GM12874 (cell line): Measurements from ENCODE around the gene ATP9B.

Experiments used
- TF ChIP-seq, protein P1 (sequence below): IDR thresholded peaks from 2 replicates; pipeline ENCODE4 v1.5.1; 2011; ENCODE audit warnings: low read depth, mild to moderate bottlenecking, control low read depth, low read length, moderate library complexity; ENCODE audit not compliant: insufficient read depth

Gene ATP9B

DNA sequence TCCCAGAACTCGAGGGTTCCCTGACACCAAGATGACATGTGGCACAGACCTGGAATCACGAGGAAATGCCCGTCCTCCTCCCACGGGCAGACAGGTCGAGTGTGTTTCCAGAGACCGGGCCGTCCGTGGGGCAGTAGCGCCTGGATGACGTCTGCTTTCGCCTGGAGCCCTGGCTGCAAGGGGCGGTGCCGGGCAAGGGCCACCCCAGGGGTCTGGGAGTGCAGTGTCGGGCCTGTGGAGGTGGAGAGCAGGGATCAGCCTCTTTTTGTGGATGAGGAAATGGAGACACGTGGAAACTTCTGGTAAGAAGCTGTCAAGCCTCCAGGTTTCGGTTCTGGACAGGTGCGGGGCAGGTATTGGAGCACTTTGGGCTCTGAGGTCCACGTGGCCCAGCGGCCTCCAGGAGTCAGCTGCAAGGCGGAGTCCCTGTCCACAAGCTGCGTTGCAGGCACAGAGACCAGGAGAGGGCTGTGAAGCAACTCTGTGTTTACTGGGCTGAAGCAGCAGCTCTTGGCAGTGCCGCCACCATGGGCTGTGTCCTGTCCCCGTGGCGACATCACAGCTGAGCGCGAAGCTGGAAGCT lies 352.2 kb downstream of the ATP9B start:
- TF ChIP-seq, protein P1, sequence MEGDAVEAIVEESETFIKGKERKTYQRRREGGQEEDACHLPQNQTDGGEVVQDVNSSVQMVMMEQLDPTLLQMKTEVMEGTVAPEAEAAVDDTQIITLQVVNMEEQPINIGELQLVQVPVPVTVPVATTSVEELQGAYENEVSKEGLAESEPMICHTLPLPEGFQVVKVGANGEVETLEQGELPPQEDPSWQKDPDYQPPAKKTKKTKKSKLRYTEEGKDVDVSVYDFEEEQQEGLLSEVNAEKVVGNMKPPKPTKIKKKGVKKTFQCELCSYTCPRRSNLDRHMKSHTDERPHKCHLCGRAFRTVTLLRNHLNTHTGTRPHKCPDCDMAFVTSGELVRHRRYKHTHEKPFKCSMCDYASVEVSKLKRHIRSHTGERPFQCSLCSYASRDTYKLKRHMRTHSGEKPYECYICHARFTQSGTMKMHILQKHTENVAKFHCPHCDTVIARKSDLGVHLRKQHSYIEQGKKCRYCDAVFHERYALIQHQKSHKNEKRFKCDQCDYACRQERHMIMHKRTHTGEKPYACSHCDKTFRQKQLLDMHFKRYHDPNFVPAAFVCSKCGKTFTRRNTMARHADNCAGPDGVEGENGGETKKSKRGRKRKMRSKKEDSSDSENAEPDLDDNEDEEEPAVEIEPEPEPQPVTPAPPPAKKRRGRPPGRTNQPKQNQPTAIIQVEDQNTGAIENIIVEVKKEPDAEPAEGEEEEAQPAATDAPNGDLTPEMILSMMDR, result no peak

DNA sequence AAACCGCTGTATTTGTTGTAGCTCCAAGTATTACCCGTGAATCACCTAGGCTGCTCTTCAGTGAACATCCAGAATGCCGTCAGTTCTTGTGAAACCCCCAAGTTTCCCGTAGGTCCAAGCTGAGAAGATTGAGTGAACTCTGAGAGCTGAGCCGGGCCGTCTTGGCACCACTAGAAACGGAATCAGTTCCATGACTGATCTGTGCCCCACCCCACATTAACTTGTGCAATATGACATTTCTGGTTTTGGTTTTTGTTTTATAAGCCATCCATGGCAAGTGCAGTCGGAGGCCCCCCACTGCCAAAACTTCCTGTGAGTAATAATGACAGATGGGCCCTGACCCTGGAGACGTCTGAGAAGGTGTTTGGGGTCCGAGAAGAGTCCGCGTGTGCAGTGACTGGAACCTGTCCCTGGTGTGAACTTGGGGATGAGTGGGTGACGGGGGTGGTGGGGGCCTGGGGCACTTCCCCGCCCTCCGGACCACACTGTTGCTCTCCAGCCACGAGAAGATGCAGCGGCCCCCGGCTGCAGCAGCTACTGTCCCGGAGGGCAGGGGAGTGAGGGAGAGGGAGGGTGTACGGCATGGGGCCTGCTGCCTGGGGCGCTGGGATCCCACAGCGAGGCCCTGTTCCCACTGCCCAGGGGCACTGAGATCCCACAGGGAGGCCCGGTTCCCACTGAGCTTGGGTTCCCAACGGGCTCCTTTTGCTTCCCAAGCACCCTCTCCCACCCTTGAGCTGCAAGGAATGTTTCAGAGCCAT lies 353.0 kb downstream of the ATP9B start:
- TF ChIP-seq, protein P1, result no peak

DNA sequence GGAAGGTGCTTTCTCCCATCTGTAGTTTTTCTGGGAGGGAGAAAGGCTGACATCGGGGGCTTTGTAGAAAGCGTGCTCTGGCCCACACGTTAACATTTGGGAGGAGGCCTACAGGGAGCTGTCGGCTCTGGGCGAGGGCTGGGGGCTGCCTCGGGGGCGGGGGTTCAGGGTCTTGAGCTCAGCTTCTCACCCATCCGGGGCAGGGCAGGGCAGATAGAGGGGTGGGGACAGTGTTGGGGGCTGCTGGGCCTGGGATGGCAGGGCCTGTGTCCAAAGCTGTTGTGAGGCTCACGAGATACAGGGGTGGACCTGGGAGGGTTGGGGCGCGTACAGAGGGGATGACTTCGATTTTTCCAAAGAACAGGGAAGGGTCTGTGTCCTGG lies 353.6 kb downstream of the ATP9B start:
- TF ChIP-seq, protein P1, result no peak

GRCh38 chr18:79423211-79424007 lies 354.2 kb downstream of the ATP9B start:
- TF ChIP-seq, protein P1, result no peak

GRCh38 chr18:79424008-79424565 lies 354.9 kb downstream of the ATP9B start:
- TF ChIP-seq, protein P1, result no peak

GRCh38 chr18:79424880-79425568 lies 355.8 kb downstream of the ATP9B start:
- TF ChIP-seq, protein P1, result no peak

DNA sequence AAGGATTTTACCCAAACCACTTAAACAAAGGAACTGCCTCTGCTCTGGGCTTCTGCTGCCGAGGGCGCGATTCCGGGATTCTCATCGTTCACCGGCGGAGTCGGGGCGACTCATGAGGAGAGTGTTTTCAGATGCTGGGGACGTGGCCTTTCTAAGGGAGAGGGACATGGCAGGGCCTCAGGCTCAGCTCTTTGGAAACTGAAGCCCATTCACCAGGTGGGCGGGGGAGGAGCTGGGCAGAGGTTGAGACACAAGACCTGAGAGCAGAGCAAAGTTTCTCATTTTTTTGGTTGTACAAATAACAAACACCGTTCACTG lies 356.3 kb downstream of the ATP9B start:
- TF ChIP-seq, protein P1, result no peak
